Neural progenitor cell (in vitro differentiated cells): ENCODE data around the gene ENTPD5. TPM values are rescaled to one million over a fixed set of nuclear protein-coding genes. Genes with fewer than 3 reads are reported as not detected.
A peak's percentile ranks its signal among the peaks of the same experiment; 100 is the strongest.

ENCODE experiments used
- DNase-seq: peaks from one replicate; pipeline ENCODE4 v3.0.0-alpha.2; 2016; ENCODE audit warnings: low spot score
- H2AFZ ChIP-seq: fragments of 200-600 bp; sonication (generic); replicated peaks from 2 replicates; pipeline ENCODE4 v1.6.1; 2016; ENCODE audit warnings: antibody characterized with exemption
- H3F3A ChIP-seq: fragments of 200-600 bp; sonication (generic); 2 replicates; pipeline ENCODE4 v1.6.1; 2016; ENCODE audit warnings: antibody characterized with exemption, low read depth
- H3K27ac ChIP-seq: fragments of 200-600 bp; sonication (generic); 2 replicates; pipeline ENCODE4 v1.5.1; 2016; ENCODE audit warnings: mild to moderate bottlenecking
- H3K27me3 ChIP-seq: fragments of 200-600 bp; sonication (generic); 2 replicates; pipeline ENCODE4 v1.6.1; 2016; ENCODE audit warnings: mild to moderate bottlenecking, moderate library complexity
- H3K36me3 ChIP-seq: fragments of 200-600 bp; sonication (generic); 2 replicates; pipeline ENCODE4 v1.5.1; 2016
- H3K4me1 ChIP-seq: fragments of 200-600 bp; sonication (generic); 2 replicates; pipeline ENCODE4 v1.6.1; 2016; ENCODE audit warnings: mixed run types
- H3K4me2 ChIP-seq: fragments of 200-600 bp; sonication (generic); 2 replicates; pipeline ENCODE4 v1.6.1; 2016
- H3K4me3 ChIP-seq: fragments of 200-600 bp; sonication (generic); 2 replicates; pipeline ENCODE4 v1.5.1; 2016
- H3K79me2 ChIP-seq: fragments of 200-600 bp; sonication (generic); 2 replicates; pipeline ENCODE4 v1.6.1; 2016; ENCODE audit warnings: low read depth
- H3K9ac ChIP-seq: fragments of 200-600 bp; sonication (generic); 2 replicates; pipeline ENCODE4 v1.6.1; 2016
- H3K9me3 ChIP-seq: fragments of 200-600 bp; sonication (generic); 2 replicates; pipeline ENCODE4 v1.5.1; 2016; ENCODE audit warnings: low read depth
- H4K20me1 ChIP-seq: fragments of 200-600 bp; sonication (generic); 2 replicates; pipeline ENCODE4 v1.6.1; 2016; ENCODE audit warnings: low read depth
- H3K27ac Mint-ChIP-seq: 3 replicates; pipeline ENCODE4 v1.8.0; 2021; ENCODE audit warnings: mixed read lengths
- H3K27me3 Mint-ChIP-seq: 2 replicates; pipeline ENCODE4 v1.8.0; 2022; ENCODE audit warnings: low read depth, mild to moderate bottlenecking, inconsistent platforms, moderate library complexity, mixed read lengths; ENCODE audit not compliant: insufficient read depth
- H3K36me3 Mint-ChIP-seq: 3 replicates; pipeline ENCODE4 v1.8.0; 2021; ENCODE audit warnings: mixed read lengths
- H3K4me1 Mint-ChIP-seq: 3 replicates; pipeline ENCODE4 v1.8.0; 2021; ENCODE audit warnings: mixed read lengths
- H3K4me3 Mint-ChIP-seq: 3 replicates; pipeline ENCODE4 v1.8.0; 2021; ENCODE audit warnings: mild to moderate bottlenecking, moderate library complexity, mixed read lengths
- H3K9me3 Mint-ChIP-seq: 3 replicates; pipeline ENCODE4 v1.8.0; 2020; ENCODE audit warnings: mixed read lengths
- CTCF ChIP-seq: fragments of 200-600 bp; sonication (generic); IDR thresholded peaks from 2 replicates; pipeline ENCODE4 v1.5.1; 2017; ENCODE audit warnings: antibody characterized with exemption, mild to moderate bottlenecking
- EZH2 ChIP-seq: fragments of 200-600 bp; sonication (generic); IDR thresholded peaks from 2 replicates; pipeline ENCODE4 v1.6.1; 2017; ENCODE audit warnings: antibody characterized with exemption, mild to moderate bottlenecking, moderate library complexity
- EZH2phosphoT487 ChIP-seq: fragments of 200-600 bp; sonication (generic); IDR thresholded peaks from 2 replicates; pipeline ENCODE4 v1.6.1; 2017; ENCODE audit warnings: antibody characterized with exemption
- total RNA-seq: library from RNA; depleted of rRNA; stranded (reverse); fragments of >200 nt; gene quantifications from 2 replicates; pipeline ENCODE4 v1.2.3, GENCODE V29; 2015; ENCODE audit warnings: low replicate concordance

Gene ENTPD5
- total RNA-seq, 1 donor from 2014 or later = 13.4 TPM

- Histone ChIP-seq H3K27ac (no peak overlapping the region), H3K36me3 (no peaks in the 10 kb centered on the region), H3K4me2 (no peak overlapping the region), H4K20me1 (no peaks in the 10 kb centered on the region), H3K4me1 (no peaks in the 10 kb centered on the region), H3K79me2 (no peaks in the 10 kb centered on the region), H3F3A (no peaks in the 10 kb centered on the region), H3K27me3 (no peaks in the 10 kb centered on the region), H3K9me3 (no peaks in the 10 kb centered on the region), H3K4me3 (no peak overlapping the region), H2AFZ (no peak overlapping the region), H3K9ac (no peak overlapping the region)
- Mint-ChIP-seq H3K27me3 (no peaks in the 10 kb centered on the region), H3K9me3 (no peaks in the 10 kb centered on the region), H3K4me1 (no peaks in the 10 kb centered on the region), H3K27ac (no peak overlapping the region), H3K4me3 (no peak overlapping the region), H3K36me3 (no peaks in the 10 kb centered on the region)
- DNase-seq = no peak
- no peak for TF ChIP-seq CTCF
- no peak for TF ChIP-seq EZH2
- no peak for TF ChIP-seq EZH2phosphoT487
These were observed 10.0 kb upstream of the ENTPD5 start for GRCh38 chr14:74029136-74029535.

- Mint-ChIP-seq H3K36me3 (no peaks in the 10 kb centered on the region), H3K4me3 (no peak overlapping the region), H3K27ac (no peak overlapping the region), H3K9me3 (no peaks in the 10 kb centered on the region), H3K27me3 (no peaks in the 10 kb centered on the region), H3K4me1 (peaks cover 14% of the 10 kb centered on the region)
- Histone ChIP-seq H3K4me1 (no peaks in the 10 kb centered on the region), H3K9me3 (no peaks in the 10 kb centered on the region), H3K36me3 (no peaks in the 10 kb centered on the region), H3K4me2 (no peak overlapping the region), H3K4me3 (no peak overlapping the region), H3F3A (peaks cover 11% of the 10 kb centered on the region), H2AFZ (no peak overlapping the region), H3K9ac (no peak overlapping the region), H3K27me3 (no peaks in the 10 kb centered on the region), H3K79me2 (peaks cover 5% of the 10 kb centered on the region), H3K27ac (no peak overlapping the region), H4K20me1 (no peaks in the 10 kb centered on the region)
- no peak for TF ChIP-seq CTCF
- TF ChIP-seq EZH2phosphoT487 = no peak
- TF ChIP-seq EZH2 = no peak
- no peak for DNase-seq
These were observed 3.3 kb upstream of the ENTPD5 start for GRCh38 chr14:74022346-74022745.

GRCh38 chr14:74019408-74020137 is 485 bp upstream of the ENTPD5 start:
- Histone ChIP-seq H3K36me3 (no peaks in the 10 kb centered on the region), H3K27ac (no peak overlapping the region), H3K4me3 (peak overlapping the region; percentile 88), H3K79me2 (peaks cover 5% of the 10 kb centered on the region), H3K9me3 (no peaks in the 10 kb centered on the region), H3K9ac (no peak overlapping the region), H3K4me1 (no peaks in the 10 kb centered on the region), H3K27me3 (no peaks in the 10 kb centered on the region), H3F3A (peaks cover 11% of the 10 kb centered on the region), H4K20me1 (no peaks in the 10 kb centered on the region), H3K4me2 (peak overlapping the region; percentile 73), H2AFZ (peak overlapping the region; percentile 94)
- peak; percentile 11 for DNase-seq
- Mint-ChIP-seq H3K27me3 (no peaks in the 10 kb centered on the region), H3K27ac (peak overlapping the region; percentile 96), H3K36me3 (no peaks in the 10 kb centered on the region), H3K9me3 (no peaks in the 10 kb centered on the region), H3K4me1 (peaks cover 14% of the 10 kb centered on the region), H3K4me3 (peak overlapping the region; percentile 94)
- TF ChIP-seq EZH2 (no peak), CTCF (no peak), EZH2phosphoT487 (no peak)
